A204.1 (cell line): Measurements from ENCODE around the gene MID1IP1.

Experiments
- FAIRE-seq: peaks from 2 replicates; lab custom pipeline; 2012; peaks lifted over from hg19 to GRCh38; lab: Jason Lieb, UNC

The MID1IP1 gene, protein sequence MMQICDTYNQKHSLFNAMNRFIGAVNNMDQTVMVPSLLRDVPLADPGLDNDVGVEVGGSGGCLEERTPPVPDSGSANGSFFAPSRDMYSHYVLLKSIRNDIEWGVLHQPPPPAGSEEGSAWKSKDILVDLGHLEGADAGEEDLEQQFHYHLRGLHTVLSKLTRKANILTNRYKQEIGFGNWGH

DNA sequence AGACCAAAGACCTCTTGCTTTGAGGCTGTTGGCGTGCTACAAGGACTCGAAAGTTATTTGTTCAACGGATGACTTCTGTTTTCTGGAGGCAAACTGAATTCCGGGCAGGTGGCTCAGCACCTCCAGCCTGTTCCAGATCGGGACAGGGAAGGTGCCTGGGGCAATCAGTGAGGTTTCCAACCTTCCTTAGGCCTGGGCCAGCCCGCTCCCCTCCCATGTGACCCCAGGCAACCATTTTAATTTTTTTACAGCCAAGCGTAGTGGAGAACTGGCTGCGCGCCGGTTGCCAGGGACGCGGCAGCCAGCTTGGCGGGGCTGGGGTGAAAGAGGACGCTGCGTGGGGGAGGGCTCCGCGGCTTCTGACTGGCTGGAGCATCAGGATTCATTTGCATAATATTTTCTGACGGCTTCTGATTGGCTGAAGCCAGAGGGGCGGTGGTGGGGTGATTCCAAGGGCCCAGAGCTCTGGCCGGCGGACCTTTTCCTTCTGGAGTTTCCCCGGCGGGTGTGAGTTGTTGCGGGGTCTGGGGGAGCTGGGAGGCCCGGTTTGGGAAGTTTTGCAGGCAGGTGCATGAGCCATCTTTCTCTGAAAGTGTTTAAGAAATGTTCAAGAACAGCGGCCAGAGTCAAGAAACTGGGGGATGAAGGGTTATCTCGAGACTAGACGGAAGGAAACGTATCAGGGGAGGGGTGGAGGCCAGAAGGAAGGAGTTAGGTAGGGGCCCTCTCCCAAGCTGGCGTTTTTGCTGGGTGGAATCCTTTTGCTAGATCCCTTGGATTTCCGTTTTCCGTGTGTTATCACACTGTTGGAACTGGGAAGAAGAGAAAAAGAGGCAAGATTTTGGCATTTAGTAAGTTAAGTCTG is at the start of gene MID1IP1:
Gene MID1IP1, plus strand, starts transcription at position 479 of the 865 bp plus-strand sequence. CDS start 3,488 bp downstream, outside the sequence.
- FAIRE-seq = no peak

DNA sequence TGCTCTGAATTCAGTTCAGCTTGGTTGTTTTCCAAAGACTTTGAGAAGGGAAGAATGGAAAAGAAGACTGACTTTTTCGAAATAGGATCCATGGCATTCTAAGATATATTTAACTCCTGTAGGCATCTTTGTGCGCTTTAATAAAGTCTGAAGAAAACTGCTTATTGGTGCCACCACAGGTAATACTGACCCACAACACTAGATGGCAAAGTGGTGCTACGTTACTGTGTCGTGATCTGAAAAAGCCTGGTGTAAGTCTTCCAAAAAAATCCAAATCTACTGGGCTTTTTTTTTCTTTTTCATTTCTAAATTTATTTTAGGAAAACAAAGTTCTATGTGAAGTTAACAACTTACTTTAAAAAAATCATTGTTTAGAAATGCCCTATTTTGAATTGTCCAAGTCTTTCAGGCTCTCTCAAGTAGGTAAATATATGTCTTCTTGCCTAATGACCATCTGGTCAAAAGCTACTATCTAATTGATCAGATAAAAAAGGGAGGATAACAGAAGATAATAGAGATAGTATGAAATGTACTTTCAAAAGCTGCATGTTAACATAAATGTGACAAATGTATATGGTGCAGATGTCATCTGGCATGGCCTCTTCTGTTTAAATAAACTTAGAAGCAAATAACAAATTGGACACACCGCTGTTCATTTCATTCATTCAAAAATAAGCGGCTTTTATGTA is 47.0 kb upstream of the MID1IP1 start:
- peak; percentile 95 for FAIRE-seq

DNA sequence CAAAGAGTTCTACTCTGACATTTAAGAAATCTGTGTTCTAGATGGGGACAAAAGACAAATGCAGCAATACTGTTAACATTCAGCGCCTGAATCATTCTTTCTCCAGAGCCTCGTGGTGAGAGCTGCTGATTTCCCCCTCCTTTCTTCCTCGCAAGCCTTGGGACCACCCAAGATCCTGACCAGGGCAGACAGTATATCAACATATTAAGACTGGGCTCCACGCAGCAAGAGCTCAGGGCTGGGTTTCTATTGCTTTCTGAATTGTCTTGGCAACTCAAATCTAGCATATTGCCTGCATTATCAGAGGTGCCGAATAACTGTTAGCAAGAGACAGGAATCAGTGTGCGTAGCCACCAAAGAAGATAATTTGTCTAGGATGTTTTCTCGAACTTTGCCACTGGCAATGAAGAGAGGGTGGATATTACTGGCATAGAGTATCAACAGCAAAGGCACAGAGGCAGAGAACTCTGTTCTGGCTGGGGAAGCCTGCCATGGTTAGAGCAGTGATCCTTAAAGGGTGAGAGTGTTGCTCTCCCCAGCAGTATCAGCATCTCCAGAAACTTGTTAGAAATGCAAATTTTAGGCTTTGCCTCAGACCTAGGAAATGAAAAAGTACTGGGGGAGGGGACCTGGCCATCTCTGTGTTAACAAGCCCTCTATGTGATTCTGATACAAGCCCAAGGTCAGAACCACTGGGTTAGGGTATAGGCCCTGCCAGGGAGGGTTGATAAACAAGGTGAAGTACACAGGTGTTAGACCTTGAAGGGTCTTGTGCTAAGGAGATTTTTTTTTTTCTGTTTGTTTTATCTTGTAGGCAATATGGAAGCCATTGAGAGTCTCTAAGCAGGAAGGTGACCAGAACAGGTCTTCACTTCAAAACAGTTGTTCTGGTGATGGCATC is 46.2 kb upstream of the MID1IP1 start:
- no peak for FAIRE-seq

DNA sequence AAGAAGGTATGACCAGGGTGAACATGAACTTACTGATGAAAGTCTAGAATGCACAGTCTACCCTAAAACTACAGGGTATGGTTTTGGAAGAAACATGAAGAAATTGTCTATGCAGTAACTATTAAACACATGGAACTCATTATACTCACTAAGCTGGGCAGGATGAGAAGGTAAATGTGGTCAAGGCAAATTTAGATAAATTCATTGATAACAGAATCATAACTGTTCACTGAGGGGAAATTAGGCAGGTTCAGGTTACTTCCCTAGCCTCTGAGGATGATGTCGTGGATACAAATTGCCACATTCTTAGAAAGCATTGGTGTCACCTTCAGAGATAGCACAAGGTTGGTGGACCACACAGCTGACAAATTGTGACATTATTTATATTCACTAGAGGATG is 40.4 kb upstream of the MID1IP1 start:
- no peak for FAIRE-seq

DNA sequence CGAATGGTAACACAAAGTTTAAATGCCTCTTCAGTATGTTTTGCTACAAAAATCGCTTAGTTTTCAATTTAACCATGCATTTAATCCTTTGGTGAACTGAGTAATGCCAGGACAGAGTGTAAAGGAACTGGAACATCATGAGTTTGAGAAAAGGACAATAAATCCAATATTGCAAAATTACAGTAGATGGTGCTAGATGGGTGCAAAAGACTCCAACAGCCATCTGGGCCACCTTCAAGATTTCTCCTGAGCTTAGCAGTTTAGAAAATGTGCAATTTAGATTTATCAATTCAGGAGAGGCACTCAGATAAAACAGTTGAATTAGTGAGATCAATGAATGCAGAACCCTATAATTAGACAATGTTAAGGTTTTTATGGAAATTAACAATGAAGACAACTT is 33.2 kb upstream of the MID1IP1 start:
- no peak for FAIRE-seq

DNA sequence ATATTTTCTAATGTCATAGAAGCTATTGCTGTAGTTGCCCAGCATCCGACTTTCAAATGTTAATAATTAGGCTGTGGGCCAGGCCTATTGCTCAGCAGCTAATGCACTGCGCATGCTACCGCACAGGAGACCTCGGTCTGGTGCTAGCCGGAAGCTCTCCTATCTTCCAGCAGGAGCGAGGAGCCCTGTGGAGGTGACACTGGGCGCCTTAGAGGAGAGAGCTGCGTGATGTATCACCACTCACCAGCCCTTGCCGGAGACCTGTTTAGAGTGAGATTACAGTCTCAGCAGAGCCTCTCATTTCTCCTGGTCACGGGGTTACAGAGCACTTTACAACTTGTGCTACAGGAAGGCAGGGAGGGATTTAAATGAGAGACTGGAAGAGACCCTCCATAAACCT is 31.1 kb upstream of the MID1IP1 start:
- no peak for FAIRE-seq

DNA sequence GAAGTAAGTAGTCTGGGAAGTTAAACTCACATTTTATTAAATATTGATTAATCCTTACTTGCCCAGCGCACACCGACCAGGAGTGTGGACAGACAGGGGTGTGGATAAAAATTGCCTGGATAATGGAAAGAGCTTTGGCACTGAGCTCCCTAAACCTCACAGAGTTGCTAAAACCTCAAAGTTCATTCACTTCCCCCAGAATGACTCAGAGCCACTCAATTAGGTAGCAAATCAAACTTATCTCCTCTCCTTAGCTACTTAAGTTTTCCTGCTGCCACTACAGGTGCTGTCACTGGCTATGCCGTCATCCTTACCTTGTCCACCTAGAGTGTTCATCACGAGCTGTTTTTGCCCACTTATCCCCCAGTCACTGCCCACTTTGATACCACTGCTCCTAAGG is 27.0 kb upstream of the MID1IP1 start:
- FAIRE-seq = no peak

DNA sequence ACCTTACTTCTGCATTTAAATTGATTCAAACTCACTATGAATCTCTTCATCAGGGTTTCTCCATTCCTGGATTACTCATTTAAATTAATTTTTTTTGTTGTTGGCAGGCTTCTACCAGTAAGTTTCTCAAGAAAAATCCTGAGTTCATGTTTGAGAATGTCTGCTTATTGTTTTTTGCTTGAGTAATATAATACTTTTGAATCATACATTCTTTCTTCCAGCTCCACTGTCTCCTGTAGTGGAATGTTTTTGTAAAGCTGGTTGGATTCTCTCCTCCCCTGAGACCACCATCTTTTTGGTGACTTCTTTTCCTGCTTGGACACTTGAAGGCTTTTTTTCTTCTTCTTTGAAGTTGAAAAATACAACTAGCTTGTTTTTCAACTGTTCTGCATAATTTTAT is 4.3 kb upstream of the MID1IP1 start:
- FAIRE-seq = no peak

DNA sequence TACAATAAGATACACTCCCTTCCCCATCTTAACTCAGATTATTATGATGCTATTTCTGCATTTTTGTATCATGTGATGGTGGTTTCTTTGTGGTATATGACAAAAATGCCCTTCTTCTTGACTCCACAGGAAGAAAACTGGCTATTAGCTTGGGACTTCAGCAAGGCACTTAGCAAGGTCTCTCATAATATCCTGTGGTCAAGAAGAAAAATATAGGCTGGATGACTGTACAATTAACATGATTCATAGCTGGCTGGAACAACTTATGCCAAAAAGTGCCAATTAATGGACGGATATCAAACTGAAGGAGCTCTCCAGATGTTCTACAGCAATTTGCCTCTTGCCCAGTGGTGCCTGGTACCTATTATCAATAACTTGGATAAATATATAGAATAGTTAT is 2.3 kb upstream of the MID1IP1 start:
- no peak for FAIRE-seq

DNA sequence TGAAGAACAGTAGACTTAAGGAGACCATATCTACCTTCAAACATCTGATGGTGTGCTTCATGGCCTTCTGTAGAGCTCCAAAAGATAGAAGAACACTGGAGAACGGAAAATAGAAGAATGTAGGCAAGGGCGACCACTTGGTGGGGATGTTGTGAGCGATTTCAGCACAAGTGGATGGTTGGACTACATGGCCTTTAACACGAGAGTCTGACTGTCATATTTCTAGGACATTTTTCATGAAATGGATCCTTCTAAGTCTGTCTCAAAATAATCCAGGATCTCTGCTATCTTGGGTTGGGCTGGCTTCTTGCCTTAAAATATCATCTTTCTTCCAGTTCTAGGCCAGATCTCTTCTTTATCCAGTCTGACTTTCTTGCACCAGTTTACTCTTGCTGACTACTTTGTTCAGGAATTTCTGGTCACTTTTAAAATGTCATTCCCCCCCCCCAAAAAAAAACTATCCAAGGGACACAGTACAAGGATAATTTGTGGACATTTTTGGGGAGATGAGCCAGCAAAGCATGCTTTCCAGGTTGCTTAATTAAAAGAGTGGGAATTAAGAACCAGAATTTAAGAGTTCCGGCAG is 1.2 kb upstream of the MID1IP1 start:
- FAIRE-seq = no peak

DNA sequence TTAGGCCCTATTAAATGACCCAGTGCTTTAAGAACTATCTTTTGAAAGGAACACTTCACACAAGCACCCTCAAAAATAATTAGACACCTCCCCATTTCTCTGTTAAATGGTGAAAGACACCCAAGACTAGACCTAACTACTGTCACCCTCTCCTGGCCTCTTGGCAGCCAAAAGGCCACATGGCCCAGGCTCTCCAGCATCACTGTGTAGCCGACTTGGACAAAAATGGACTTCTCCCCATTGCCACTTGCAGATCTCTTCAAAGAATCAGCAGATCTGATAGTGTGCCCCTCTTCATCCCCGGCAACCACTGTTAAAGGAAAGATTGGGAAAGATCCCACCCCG is 2.0 kb downstream of the MID1IP1 start:
- no peak for FAIRE-seq

DNA sequence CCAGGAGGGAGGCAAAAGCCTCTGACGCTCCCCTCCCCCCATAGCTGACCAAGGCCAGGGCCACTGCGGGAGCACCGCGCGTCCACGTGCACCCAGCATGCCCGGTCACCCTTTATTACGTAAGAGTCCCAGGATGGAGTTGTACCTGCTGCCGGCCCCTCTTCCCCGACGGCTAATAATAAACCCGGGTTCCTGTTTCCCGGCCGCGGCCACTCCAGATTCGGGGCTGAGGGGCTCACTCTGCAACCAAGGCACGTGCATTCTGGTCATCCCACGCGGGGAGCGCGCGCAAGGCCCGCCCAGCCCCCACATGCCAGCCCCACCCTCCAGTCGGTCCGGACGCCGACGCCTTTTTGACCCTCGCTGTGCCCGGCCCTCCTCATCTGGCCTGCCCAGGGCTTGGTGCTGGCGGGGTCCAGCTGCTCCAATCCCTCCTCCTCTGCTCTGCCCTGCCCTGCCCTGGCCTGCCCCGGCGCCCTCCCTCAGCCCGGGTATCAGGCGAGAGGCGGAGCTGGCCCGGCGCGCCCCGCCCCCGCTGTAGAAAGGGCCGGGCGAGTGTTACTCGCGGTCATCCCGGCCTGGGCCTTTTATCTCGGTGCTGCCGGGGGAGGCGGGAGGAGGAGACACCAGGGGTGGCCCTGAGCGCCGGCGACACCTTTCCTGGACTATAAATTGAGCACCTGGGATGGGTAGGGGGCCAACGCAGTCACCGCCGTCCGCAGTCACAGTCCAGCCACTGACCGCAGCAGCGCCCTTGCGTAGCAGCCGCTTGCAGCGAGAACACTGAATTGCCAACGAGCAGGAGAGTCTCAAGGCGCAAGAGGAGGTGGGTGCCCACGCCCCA is 2.6 kb downstream of the MID1IP1 start:
- FAIRE-seq = no peak

DNA sequence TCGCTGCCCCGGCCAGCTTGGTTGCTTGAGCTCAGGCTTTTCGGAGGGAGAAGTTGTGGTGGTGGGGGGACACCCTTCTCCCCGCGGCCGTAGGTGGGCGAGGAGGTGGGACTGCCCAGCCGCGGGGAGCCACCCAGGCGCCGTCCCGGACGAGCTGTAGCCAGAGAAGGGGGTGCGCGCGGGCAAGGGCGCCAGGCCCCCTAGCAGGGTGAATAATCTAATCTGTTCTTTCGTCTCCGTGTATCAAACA is 3.1 kb downstream of the MID1IP1 start:
- FAIRE-seq = no peak

DNA sequence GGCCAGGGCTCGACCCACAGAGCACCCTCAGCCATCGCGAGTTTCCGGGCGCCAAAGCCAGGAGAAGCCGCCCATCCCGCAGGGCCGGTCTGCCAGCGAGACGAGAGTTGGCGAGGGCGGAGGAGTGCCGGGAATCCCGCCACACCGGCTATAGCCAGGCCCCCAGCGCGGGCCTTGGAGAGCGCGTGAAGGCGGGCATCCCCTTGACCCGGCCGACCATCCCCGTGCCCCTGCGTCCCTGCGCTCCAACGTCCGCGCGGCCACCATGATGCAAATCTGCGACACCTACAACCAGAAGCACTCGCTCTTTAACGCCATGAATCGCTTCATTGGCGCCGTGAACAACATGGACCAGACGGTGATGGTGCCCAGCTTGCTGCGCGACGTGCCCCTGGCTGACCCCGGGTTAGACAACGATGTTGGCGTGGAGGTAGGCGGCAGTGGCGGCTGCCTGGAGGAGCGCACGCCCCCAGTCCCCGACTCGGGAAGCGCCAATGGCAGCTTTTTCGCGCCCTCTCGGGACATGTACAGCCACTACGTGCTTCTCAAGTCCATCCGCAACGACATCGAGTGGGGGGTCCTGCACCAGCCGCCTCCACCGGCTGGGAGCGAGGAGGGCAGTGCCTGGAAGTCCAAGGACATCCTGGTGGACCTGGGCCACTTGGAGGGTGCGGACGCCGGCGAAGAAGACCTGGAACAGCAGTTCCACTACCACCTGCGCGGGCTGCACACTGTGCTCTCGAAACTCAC is 3.6 kb downstream of the MID1IP1 start:
- no peak for FAIRE-seq

DNA sequence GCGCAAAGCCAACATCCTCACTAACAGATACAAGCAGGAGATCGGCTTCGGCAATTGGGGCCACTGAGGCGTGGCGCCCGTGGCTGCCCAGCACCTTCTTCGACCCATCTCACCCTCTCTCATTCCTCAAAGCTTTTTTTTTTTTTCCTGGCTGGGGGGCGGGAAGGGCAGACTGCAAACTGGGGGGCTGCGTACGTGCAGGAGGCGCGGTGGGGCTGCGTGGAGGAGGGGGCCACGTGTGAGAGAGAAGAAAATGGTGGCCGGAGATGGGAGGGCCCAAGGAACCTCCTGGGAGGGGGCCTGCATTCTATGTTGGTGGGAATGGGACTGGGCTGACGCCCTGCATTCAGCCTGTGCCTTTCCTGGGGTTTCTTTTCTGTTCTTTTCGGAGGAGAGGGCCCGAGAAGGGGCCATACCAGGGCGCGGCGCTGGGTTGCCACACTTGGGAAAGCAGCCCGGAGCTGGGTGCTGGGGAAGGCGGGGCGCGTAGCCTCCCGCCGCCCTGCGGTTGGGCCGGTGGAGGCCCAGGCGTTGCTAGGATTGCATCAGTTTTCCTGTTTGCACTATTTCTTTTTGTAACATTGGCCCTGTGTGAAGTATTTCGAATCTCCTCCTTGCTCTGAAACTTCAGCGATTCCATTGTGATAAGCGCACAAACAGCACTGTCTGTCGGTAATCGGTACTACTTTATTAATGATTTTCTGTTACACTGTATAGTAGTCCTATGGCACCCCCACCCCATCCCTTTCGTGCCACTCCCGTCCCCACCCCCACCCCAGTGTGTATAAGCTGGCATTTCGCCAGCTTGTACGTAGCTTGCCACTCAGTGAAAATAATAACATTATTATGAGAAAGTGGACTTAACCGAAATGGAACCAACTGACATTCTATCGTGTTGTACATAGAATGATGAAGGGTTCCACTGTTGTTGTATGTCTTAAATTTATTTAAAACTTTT is 4.5 kb downstream of the MID1IP1 start:
- no peak for FAIRE-seq

DNA sequence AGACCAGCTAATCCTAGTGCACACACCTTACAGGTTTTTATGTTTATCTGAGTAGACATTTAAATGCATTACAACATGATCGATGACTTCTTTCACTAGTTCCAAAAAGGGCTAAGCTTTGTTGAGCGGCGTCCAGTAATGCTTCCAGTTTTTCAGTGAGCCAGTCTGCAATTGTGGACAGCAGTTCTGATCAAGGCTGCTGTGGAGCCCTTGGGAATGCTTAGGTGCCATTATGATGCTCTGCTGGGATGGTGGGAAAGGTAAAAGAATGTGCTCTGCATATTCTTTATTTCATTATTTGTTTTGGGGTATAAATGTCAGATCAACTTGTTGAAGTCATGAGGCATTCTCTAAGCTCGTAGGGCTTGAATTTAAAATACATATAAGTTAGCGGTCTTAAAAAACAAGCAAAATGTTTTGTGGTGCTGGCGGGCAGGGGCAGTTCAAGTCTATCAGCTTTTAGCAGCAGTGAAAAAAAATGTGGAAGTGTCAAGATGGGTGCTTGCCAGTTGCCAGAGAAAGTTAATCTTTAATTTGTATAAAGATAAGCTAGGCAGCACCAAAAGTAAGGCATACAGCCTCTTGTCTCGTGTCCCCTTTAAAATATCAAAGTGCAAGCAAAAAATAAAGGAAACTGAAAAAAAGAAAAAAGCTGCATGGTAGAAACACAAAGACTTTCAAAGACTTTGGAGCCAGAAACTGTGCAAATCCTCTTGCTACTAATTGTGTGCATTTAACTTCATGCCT is 5.8 kb downstream of the MID1IP1 start:
- FAIRE-seq = no peak

DNA sequence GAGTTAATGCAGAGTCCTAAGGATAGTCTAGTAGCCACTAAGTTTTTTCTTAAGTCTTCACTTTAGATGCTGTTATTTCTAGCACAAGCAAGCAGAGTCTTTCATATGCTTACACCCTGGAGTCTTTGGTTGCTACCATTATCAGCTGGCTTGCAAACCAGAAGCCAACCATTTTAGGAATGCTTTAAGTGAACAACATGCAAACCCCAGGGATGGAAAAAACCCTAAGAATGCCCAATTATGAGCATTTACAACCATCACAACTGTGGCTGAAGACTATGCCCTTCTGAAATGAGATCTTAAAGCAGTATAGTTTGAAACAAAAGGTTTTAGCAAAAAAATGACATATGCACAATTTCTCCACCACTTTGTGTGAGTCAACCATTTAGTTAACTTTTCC is 6.6 kb downstream of the MID1IP1 start:
- FAIRE-seq = no peak

DNA sequence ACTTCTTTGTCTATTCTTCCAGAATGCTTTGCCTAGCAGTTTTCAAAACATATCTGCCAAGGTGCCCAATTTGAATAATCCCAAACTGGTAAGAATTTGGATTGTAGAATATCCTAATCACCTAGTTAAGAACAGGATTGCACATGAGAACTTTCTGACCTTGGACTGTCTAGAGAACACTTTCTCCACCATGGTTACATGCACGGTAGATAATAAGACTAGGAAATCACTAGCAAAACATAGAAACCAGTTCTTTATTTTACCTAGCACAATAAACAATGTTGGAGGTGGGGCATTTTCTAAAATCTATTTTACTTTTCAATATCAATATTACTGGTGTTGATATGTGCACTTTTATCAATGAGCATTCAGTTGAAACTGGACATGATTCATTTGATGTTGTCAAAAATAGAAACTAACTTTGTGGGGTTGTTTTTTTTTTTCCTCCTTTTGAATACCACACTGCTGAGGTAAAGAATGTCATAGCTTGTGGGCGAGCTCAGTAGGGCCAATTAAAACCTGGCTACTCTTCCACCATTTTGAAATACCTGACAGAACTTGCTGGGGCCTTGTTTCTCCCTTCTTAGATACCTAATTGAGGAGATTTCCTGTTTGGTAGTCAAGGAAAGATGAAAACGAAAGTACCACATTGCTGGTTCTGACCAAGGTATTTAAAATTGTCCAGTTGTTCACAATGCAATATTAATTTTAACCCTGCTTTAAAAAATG is 10.4 kb downstream of the MID1IP1 start:
- no peak for FAIRE-seq
